Heart right ventricle (tissue), 16 donors: ENCODE measurements around the gene PRLHR. TPM values are rescaled to one million over a fixed set of nuclear protein-coding genes. Genes with fewer than 3 reads are reported as not detected.

ENCODE experiments used
- ATAC-seq, 8 donors: fragments of 200-7000 bp; cut with Tn5 transposase; one replicate each; pipeline ENCODE4 v1.9.1; 2020; ENCODE audit warnings: mild to moderate bottlenecking in 8 of 8, moderate library complexity in 8 of 8, moderate number of reproducible peaks in 1 of 8
- DNase-seq, 2 donors: peaks; one replicate each; pipeline ENCODE4 v3.0.0-alpha.2; 2020
- H3K27ac ChIP-seq, 10 donors: fragments of 200-600 bp; sonication (generic) in 2 of 10; one replicate each; pipeline versions ENCODE4 v1.5.0 to v1.8.0; 2020 to 2022; ENCODE audit warnings: mild to moderate bottlenecking in 3 of 10
- H3K27me3 ChIP-seq, 7 donors: fragments of 200-600 bp; one replicate each; pipeline ENCODE4 v1.8.0; 2021 to 2022; ENCODE audit warnings: mild to moderate bottlenecking in 2 of 7
- H3K36me3 ChIP-seq, 9 donors: fragments of 200-600 bp; sonication (generic) in 1 of 9; one replicate each; pipeline versions ENCODE4 v1.5.0 to v1.8.0; 2020 to 2022; ENCODE audit warnings: mild to moderate bottlenecking in 2 of 9
- H3K4me1 ChIP-seq, 9 donors: fragments of 200-600 bp; sonication (generic) in 1 of 9; one replicate each; pipeline versions ENCODE4 v1.5.0 to v1.8.0; 2020 to 2022; ENCODE audit warnings: mild to moderate bottlenecking in 4 of 9
- H3K4me3 ChIP-seq, 10 donors: fragments of 200-600 bp; sonication (generic) in 2 of 10; one replicate each; pipeline versions ENCODE4 v1.5.0 to v1.8.0; 2020 to 2022; ENCODE audit warnings: mild to moderate bottlenecking in 7 of 10, moderate library complexity in 2 of 10
- H3K9me3 ChIP-seq, 11 donors: fragments of 200-600 bp in 10 of 11; sonication (generic) in 2 of 11; one replicate each; pipeline versions ENCODE4 v1.5.0 to v1.8.0; 2013 to 2022; ENCODE audit warnings: mild to moderate bottlenecking in 2 of 11, control low read depth in 1 of 11, moderate library complexity in 1 of 11
- WGBS, 2 donors: extraction: QIAGEN DNeasy Blood & Tissue Kit; methylation state at CpG; one replicate each; pipeline ENCODE4 v1.1.7; 2013; ENCODE audit warnings: inconsistent platforms in 1 of 2; 5-methylcytosine and 5-hydroxymethylcytosine counted together
- intact Hi-C, 10 donors: fragments of 100-400 bp; cut with DNase I; formaldehyde crosslinking; loops; one replicate each; pipeline versions ENCODE4 v1.11.1 to v1.14.2; 2022
- polyA plus RNA-seq, 2 donors: library from polyadenylated mRNA; stranded (reverse); fragments of 200-250 nt; gene quantifications; one replicate each; pipeline ENCODE4 v1.2.3, GENCODE V29; 2013
- total RNA-seq, 10 donors: library from RNA; stranded (reverse); fragmentation: NEBNext Ultra II Directional in 3 of 10; extraction: Animal tissue kit (Norgen Biotek cat#: 25700) in 3 of 10; gene quantifications; one replicate each; pipeline versions ENCODE4 v1.2.1 to v1.2.4, GENCODE V29; 2021 to 2023
- TF ChIP-seq, protein P1 (sequence below), 9 donors: fragments of 200-600 bp; sonication (generic) in 2 of 9; IDR thresholded peaks; one replicate each; pipeline versions ENCODE4 v1.5.0 to v1.8.0; 2021 to 2022; ENCODE audit warnings: antibody characterized with exemption in 9 of 9, mild to moderate bottlenecking in 5 of 9, moderate library complexity in 1 of 9
- donor health status: Arrhythmogenic right ventricular cardiomyopathy.
- donor health status: ischemic (EF 13 %, LVEDD 7.1; RV severe dilation, severe dysfunction).
- donor health status: healthy with polysubstance abuse.
- donor health status: DM: no; HTN: yes; CAD: no.
- donor health status: DM: no; HTN: no; CAD: no.
- donor health status: ischemic (EF 25% LVEDD 6.9; RV normal size, moderate dysfunction).
- donor health status: ischemic (EF 25% LVEDD 5.7; RV mildly dilated, moderate dysfunction).
- donor health status: healthy.
- donor health status: DM: yes; HTN: yes; CAD: no.
- donor health status: Ischemic cardiomyopathy.
- donor health status: ischemic (EF 35%, LVEDD 5.7; RV mildly dilated, moderate dysfunction).
- donor health status: nonischemic (EF 11% LVEDD 7.7; RV severe dilation, severe dysfunction).
- donor health status: DM: yes; HTN: yes; CAD: no.
- donor health status: PGD.
- donor health status: ischemic (EF 29% LVEDD 5.4; RV normal size, mild dysfunction).
- donor health status: nonischemic (EF 23%, LVEDD 6.1; RV moderate dilation, normal function).

Gene PRLHR
- total and polyA plus RNA-seq, 12 donors, result not detected

DNA sequence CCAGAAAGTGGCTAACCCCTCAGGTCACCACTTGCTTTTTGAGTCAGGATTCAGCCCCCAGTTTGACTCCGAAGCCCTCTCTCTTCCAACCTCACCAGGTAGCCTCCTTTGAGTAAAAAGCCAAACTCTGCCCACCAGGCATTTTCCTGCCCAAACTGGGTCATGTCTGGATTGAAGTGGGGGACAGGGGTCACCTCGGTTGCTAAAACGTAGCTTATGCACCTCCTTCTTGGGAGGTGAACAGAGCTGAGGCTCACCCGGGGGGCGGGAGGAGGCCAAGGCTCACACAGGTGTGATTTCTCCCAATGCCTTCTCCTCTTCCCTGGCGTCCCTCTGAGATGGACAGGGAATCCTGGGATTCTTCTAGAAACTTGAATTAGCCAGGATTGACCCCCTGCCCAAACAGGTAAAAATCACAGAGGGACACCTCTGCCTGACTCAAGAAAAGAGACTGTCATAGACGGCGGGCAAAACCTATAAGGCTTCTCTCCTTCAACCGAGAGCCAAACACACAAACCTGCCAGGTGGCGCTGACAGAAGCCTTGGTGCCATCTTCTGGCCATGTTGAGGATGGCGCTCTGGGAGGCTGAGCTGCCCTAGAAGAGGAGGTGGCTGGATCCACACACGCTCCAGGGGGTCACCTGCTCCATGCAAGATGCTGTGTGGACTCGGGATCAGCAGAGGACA lies 51.6 kb downstream of the PRLHR start:
- Histone ChIP-seq H3K27me3 (peaks cover 0 to 66% (median 37%) of the 10 kb centered on the region in 7 donors), H3K4me1 (no peaks in the 10 kb centered on the region), H3K27ac (no peak overlapping the region), H3K9me3 (peaks cover 0 to under 1% (median 0%) of the 10 kb centered on the region in 11 donors), H3K36me3 (no peaks in the 10 kb centered on the region), H3K4me3 (no peak overlapping the region)
- 26 to 31% methylated on average over 13 of the region's 13 CpGs for WGBS, 2 donors
- peak in 5 of 8 donors; percentile 57 to 70 (median 62) for ATAC-seq
- TF ChIP-seq, protein P1, sequence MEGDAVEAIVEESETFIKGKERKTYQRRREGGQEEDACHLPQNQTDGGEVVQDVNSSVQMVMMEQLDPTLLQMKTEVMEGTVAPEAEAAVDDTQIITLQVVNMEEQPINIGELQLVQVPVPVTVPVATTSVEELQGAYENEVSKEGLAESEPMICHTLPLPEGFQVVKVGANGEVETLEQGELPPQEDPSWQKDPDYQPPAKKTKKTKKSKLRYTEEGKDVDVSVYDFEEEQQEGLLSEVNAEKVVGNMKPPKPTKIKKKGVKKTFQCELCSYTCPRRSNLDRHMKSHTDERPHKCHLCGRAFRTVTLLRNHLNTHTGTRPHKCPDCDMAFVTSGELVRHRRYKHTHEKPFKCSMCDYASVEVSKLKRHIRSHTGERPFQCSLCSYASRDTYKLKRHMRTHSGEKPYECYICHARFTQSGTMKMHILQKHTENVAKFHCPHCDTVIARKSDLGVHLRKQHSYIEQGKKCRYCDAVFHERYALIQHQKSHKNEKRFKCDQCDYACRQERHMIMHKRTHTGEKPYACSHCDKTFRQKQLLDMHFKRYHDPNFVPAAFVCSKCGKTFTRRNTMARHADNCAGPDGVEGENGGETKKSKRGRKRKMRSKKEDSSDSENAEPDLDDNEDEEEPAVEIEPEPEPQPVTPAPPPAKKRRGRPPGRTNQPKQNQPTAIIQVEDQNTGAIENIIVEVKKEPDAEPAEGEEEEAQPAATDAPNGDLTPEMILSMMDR (IDR thresholded peaks at IDR 0.05), result peak in 7 of 9 donors; percentile 38 to 62 (median 51)
- DNase-seq, result peak in 1 of 2 donors; percentile 30
- intact Hi-C loops, result no loop called here

DNA sequence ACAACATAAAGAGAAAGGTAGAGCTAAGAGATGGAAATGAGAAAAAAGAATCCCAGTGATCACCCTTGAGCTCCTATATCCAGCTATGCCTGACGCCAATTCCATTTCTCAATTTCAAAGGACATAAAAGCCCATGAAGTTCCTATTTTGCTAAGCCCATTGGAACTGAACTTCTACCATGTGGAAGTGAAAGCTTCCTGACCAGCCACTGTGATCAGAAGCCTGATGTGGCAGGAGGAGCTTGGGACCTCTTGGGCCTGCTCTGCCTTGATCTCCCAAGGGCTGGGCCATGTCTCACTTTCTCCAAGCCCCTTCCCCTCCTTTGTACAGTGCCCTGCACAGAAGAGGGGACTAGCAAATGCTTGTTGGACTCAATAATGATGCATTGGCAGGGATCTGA lies 52.7 kb downstream of the PRLHR start:
- no peaks in the 10 kb centered on the region for H3K4me1 ChIP-seq
- DNase-seq, result no peak
- 84 to 89% methylated on average over 1 of the region's 1 CpG for WGBS, 2 donors
- ATAC-seq, result no peak
- TF ChIP-seq, protein P1 (IDR thresholded peaks at IDR 0.05), result no peak
- intact Hi-C loops, result no loop called here
- H3K9me3 ChIP-seq, result no peaks in the 10 kb centered on the region
- no peak overlapping the region for H3K27ac ChIP-seq
- no peaks in the 10 kb centered on the region for H3K36me3 ChIP-seq
- H3K27me3 ChIP-seq, result peaks cover 0 to 66% (median 37%) of the 10 kb centered on the region in 7 donors
- H3K4me3 ChIP-seq, result no peak overlapping the region

DNA sequence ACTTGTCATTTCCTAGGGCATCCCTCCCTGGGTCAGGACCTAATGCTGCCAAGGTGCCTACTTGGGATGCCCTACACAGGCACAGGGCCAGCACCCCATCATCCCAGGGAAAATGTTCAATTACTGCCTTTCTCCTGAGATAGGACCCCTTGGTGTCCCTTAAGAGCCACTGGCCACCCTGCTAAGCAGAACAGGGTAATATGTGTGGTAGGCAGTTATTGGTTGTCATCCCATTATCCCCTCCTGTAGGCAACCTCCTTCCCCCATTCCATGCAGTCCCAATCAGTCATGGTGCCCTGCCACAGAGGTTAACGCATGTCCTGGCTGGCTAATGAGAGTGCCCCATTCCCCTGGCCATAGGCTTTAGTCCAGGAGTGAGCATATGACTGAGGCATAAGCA lies 53.2 kb downstream of the PRLHR start:
- ATAC-seq (no peak), DNase-seq (no peak)
- no peaks in the 10 kb centered on the region for H3K4me1 ChIP-seq
- peaks cover 0 to 66% (median 37%) of the 10 kb centered on the region in 7 donors for H3K27me3 ChIP-seq
- no peak overlapping the region for H3K4me3 ChIP-seq
- 85 to 89% methylated on average over 1 of the region's 1 CpG for WGBS, 2 donors
- no peaks in the 10 kb centered on the region for H3K9me3 ChIP-seq
- intact Hi-C loops, result no loop called here
- no peak overlapping the region for H3K27ac ChIP-seq
- H3K36me3 ChIP-seq, result no peaks in the 10 kb centered on the region
- TF ChIP-seq, protein P1 (IDR thresholded peaks at IDR 0.05), result no peak

DNA sequence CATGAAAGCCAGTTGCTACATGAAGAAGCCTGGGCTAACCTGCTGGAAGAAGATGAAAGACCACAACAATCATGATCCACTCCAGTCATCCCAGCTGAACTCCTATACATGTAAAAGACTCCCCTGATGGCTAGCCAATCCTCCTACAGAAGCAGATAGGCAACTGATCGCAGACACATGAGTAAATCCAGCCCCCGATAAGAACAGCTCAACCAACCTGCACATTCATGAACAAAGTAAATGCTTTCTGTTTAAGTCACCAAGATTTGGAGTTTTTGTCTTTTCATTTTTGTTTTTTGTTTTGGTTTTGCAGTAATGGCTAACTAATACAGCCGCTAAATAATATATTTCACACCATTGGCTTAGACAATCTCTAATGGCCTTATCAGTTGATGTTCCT lies 53.7 kb downstream of the PRLHR start:
- Histone ChIP-seq H3K27ac (no peak overlapping the region), H3K4me1 (no peaks in the 10 kb centered on the region), H3K4me3 (no peak overlapping the region), H3K36me3 (no peaks in the 10 kb centered on the region), H3K9me3 (no peaks in the 10 kb centered on the region), H3K27me3 (peaks cover 0 to 65% (median 37%) of the 10 kb centered on the region in 7 donors)
- no peak for DNase-seq
- 88 to 93% methylated on average over 3 of the region's 3 CpGs for WGBS, 2 donors
- TF ChIP-seq, protein P1 (IDR thresholded peaks at IDR 0.05), result no peak
- intact Hi-C loops, result no loop called here
- ATAC-seq, result no peak

Other genes with a start within 250 kb of the PRLHR start
- gene CACUL1, start 159.3 kb upstream of the PRLHR start, total RNA-seq, result 10 to 100 TPM; 19.5 to 32.6 (median 25.2) TPM
- 1 to 10 TPM; 4.9 to 7.3 TPM for gene CACUL1, start 159.3 kb upstream of the PRLHR start, polyA plus RNA-seq